A549 (cell line): Measurements from ENCODE around the gene CCND1. TPM values are rescaled to one million over a fixed set of nuclear protein-coding genes. Genes with fewer than 3 reads are reported as not detected.
"Not testable (repeated sequence)": the region's sequence is repeated elsewhere in the genome, so short reads cannot be mapped to it uniquely, and the experiment has no call there.

ENCODE experiments used
- ATAC-seq, 2 experiments: fragments of 200-7000 bp in 1 of 2; fragments of >200 bp in 1 of 2; cut with Nextera tagmentation in 1 of 2; cut with Tn5 transposase in 1 of 2; 3 replicates each; pipeline versions ENCODE4 v1.8.0 to v1.9.1; 2018 to 2020; ENCODE audit warnings: mild to moderate bottlenecking in 1 of 2, moderate library complexity in 1 of 2
- CTCF ChIA-PET: fragments of 300-600 bp; sonication (Branson Sonifier 250); formaldehyde crosslinking; extraction: SDS; loops from one replicate; lab custom pipeline; 2021; ENCODE audit warnings: antibody characterized with exemption, inconsistent platforms; lab: Yijun Ruan, JAX
- POLR2A ChIA-PET: fragments of 350-600 bp; formaldehyde crosslinking; extraction: SDS; loops from one replicate; lab custom pipeline; 2021; ENCODE audit warnings: antibody characterized with exemption, inconsistent platforms; lab: Yijun Ruan, JAX
- DNase-seq, 2 experiments: peaks; one replicate each; pipeline versions ENCODE4 v3.0.0 to v3.0.0-alpha.2; 2011 to 2016; ENCODE audit warnings: low read depth in 1 of 2, low spot score in 1 of 2
- FAIRE-seq: peaks from 2 replicates; lab custom pipeline; 2011; peaks lifted over from hg19 to GRCh38; lab: Jason Lieb, UNC
- H3K27ac ChIP-seq, 2 experiments: fragments of >200 bp; sonication (Bioruptor Twin); formaldehyde crosslinking; 3 replicates each; pipeline ENCODE4 v1.5.1; 2016 to 2017
- H3K4me1 ChIP-seq: fragments of >200 bp; sonication (Bioruptor Twin); formaldehyde crosslinking; 3 replicates; pipeline ENCODE4 v1.6.1; 2016
- H3K4me2 ChIP-seq: fragments of >200 bp; sonication (Bioruptor Twin); formaldehyde crosslinking; 3 replicates; pipeline ENCODE4 v1.6.1; 2016
- H3K4me3 ChIP-seq: fragments of >200 bp; sonication (Bioruptor Twin); formaldehyde crosslinking; 3 replicates; pipeline ENCODE4 v1.5.1; 2016
- H3K9me3 ChIP-seq: fragments of >200 bp; sonication (Bioruptor Twin); formaldehyde crosslinking; 3 replicates; pipeline ENCODE4 v1.6.1; 2016
- ATOH8 ChIP-seq: fragments of 250-450 bp; sonication (Bioruptor Pico); IDR thresholded peaks from 2 replicates; pipeline ENCODE4 v1.5.0; 2020; ENCODE audit warnings: low read depth, mild to moderate bottlenecking, moderate library complexity
- CEBPB ChIP-seq, 2 experiments: fragments of >200 bp in 1 of 2; sonication (Bioruptor Twin) in 1 of 2; formaldehyde crosslinking in 1 of 2; IDR thresholded peaks; 2 replicates each; pipeline ENCODE4 v1.6.1; 2012 to 2016
- CHD2 ChIP-seq: fragments of 150-350 bp; IDR thresholded peaks from 2 replicates; pipeline ENCODE4 v1.6.1; 2014; ENCODE audit warnings: low read length; ENCODE audit not compliant: partially characterized antibody
- EHF ChIP-seq: fragments of 250-450 bp; sonication (Bioruptor Pico); IDR thresholded peaks from 2 replicates; pipeline ENCODE4 v1.5.0; 2020; ENCODE audit warnings: mild to moderate bottlenecking
- FOSB ChIP-seq: fragments of 250-450 bp; sonication (Bioruptor Pico); IDR thresholded peaks from 2 replicates; pipeline ENCODE4 v1.5.0; 2020; ENCODE audit warnings: mild to moderate bottlenecking, moderate library complexity
- GATA3 ChIP-seq: IDR thresholded peaks from 2 replicates; pipeline ENCODE4 v1.6.1; 2012; ENCODE audit warnings: borderline replicate concordance
- JUN ChIP-seq, 2 experiments: fragments of >200 bp; sonication (Bioruptor Twin); formaldehyde crosslinking; IDR thresholded peaks; 2 replicates in 1 of 2; 3 replicates in 1 of 2; pipeline ENCODE4 v1.6.1; 2016 to 2017
- JUNB ChIP-seq: fragments of >200 bp; sonication (Bioruptor Twin); formaldehyde crosslinking; IDR thresholded peaks from 2 replicates; pipeline ENCODE4 v1.6.1; 2016
- KDM5A ChIP-seq: fragments of 200-600 bp; sonication (generic); IDR thresholded peaks from 2 replicates; pipeline ENCODE4 v1.6.1; 2016; ENCODE audit warnings: antibody characterized with exemption, mild to moderate bottlenecking
- MAZ ChIP-seq: fragments of 150-350 bp; IDR thresholded peaks from 2 replicates; pipeline ENCODE4 v1.6.1; 2014; ENCODE audit warnings: antibody characterized with exemption, low read depth, low read length, borderline replicate concordance
- NR3C1 ChIP-seq: fragments of >200 bp; sonication (Bioruptor Twin); formaldehyde crosslinking; IDR thresholded peaks from 3 replicates; pipeline ENCODE4 v1.6.1; 2017
- RAD21 ChIP-seq, 2 experiments: fragments of >200 bp in 1 of 2; sonication (Bioruptor Twin) in 1 of 2; formaldehyde crosslinking in 1 of 2; IDR thresholded peaks in 1 of 2; conservative IDR thresholded peaks in 1 of 2; 2 replicates in 1 of 2; 3 replicates in 1 of 2; pipeline ENCODE4 v1.6.1; 2012 to 2018; ENCODE audit warnings: inconsistent platforms in 1 of 2
- RCOR1 ChIP-seq: fragments of 150-350 bp; IDR thresholded peaks from 2 replicates; pipeline ENCODE4 v1.6.1; 2014; ENCODE audit warnings: antibody characterized with exemption, low read length, low read depth
- RNF2 ChIP-seq: fragments of 200-600 bp; sonication (generic); IDR thresholded peaks from 2 replicates; pipeline ENCODE4 v1.6.1; 2016; ENCODE audit warnings: low read depth, mild to moderate bottlenecking, antibody characterized with exemption, moderate library complexity, borderline replicate concordance
- SREBF2 ChIP-seq: fragments of 450-650 bp; IDR thresholded peaks from 2 replicates; pipeline ENCODE4 v1.6.1; 2014; ENCODE audit warnings: mild to moderate bottlenecking, moderate library complexity
- ZNF302 ChIP-seq: fragments of 250-450 bp; sonication (Bioruptor Pico); IDR thresholded peaks from 2 replicates; pipeline ENCODE4 v1.9.0; 2021; ENCODE audit warnings: inconsistent platforms, mild to moderate bottlenecking, moderate library complexity
- WGBS: methylation state at CpG from one replicate; pipeline ENCODE4 v1.1.6; 2017; ENCODE audit errors: missing lambda C conversion rate; 5-methylcytosine and 5-hydroxymethylcytosine counted together
- polyA plus RNA-seq, 4 experiments: library from polyadenylated mRNA; depleted of rRNA in 3 of 4; stranded (reverse); fragments of >200 nt; fragmentation: RNase III in 1 of 4; extraction: RNeasy Plus Mini Kit Qiagen cat#74134 plus additional on column Dnase treatment in 1 of 4; gene quantifications; 2 replicates in 3 of 4; 3 replicates in 1 of 4; pipeline ENCODE4 v1.2.3, GENCODE V29; 2011 to 2017
- TF ChIP-seq, protein P1 (sequence below): fragments of 150-350 bp; IDR thresholded peaks from 2 replicates; pipeline ENCODE4 v1.6.1; 2014; ENCODE audit warnings: low read depth, mild to moderate bottlenecking, low read length

Gene CCND1
- polyA plus RNA-seq, 2 of the 4 experiments (the other 2 are of a cell fraction) = 131 to 136 TPM

DNA sequence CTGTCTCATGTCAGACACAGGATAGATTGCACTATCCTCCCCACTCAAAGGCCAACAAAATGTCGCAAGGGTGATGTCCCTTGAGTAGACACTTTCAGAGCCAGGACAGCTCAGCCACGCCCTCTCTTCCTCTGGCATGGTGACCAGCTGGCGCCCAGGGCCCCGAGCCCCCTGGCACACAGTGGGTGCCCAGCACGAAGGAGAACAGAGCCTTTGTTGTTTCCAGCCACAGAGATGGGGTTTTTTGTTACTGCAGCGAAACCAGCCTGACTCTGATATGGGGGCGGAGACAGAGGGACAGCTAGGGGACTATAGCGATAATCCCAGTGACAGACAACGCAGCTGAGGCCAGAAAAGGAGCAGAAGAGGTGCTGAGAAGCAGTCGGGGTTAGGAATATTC lies 23.3 kb upstream of the CCND1 start:
- Histone ChIP-seq H3K9me3 (no peaks in the 10 kb centered on the region), H3K4me1 (no peaks in the 10 kb centered on the region), H3K27ac (no peak overlapping the region), H3K4me3 (no peak overlapping the region), H3K4me2 (no peak overlapping the region)
- ChIA-PET POLR2A (no interaction called here), CTCF (interaction anchor here (1.5 kb wide), 1 partner anchor 10 kb away, joined by 5 read pairs; no protein-coding TSS in a partner anchor)
- no peak for DNase-seq
- no peak for ATAC-seq
- 60% methylated on average over 10 of the region's 10 CpGs for WGBS
- TF ChIP-seq CHD2 (no peak), ATOH8 (CRISPR knock-in tag) (no peak), CEBPB (IDR thresholded peaks at IDR 0.05) (no peak), JUN (IDR thresholded peaks at IDR 0.05) (no peak), RAD21 (conservative IDR thresholded peaks at IDR 0.05 in 1 of 2, IDR thresholded peaks at IDR 0.05 in 1 of 2) (no peak)
- TF ChIP-seq, protein P1, sequence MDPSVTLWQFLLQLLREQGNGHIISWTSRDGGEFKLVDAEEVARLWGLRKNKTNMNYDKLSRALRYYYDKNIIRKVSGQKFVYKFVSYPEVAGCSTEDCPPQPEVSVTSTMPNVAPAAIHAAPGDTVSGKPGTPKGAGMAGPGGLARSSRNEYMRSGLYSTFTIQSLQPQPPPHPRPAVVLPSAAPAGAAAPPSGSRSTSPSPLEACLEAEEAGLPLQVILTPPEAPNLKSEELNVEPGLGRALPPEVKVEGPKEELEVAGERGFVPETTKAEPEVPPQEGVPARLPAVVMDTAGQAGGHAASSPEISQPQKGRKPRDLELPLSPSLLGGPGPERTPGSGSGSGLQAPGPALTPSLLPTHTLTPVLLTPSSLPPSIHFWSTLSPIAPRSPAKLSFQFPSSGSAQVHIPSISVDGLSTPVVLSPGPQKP = no peak
- no peak for FAIRE-seq

GRCh38 chr11:69618237-69618636 lies 22.7 kb upstream of the CCND1 start:
- no peak for DNase-seq
- no peak for FAIRE-seq

DNA sequence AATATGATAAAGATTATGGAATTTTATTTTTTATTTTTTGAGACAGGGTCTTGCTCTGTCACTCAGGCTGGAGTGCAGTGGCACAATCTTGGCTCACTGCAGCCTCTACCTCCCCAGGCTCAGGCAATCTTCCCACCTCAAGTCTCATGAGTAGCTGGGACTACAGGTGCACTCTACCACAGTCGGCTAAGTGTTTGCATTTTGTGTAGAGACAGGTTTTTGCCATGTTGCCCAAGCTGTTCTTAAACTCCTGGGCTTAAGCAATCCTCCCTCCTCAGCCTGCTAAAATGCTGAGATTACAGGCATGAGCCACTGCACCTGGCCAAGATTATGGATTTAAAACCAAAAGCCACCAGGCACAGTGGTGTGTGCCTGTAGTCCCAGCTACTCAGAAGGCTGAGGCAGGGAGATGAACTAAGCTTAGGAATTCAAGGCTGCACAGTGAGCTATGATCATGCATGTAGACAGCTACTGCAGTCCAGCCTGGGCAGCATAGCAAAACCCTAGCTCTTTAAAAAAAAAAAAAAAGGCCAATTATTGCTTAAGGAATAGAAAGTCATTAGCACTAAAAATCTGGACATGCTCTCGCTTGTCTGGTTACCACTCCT lies 20.2 kb upstream of the CCND1 start:
- Histone ChIP-seq H3K4me3 (no peak overlapping the region), H3K9me3 (no peaks in the 10 kb centered on the region), H3K4me2 (no peak overlapping the region), H3K27ac (no peak overlapping the region), H3K4me1 (no peaks in the 10 kb centered on the region)
- ChIA-PET POLR2A (no interaction called here), CTCF (interaction anchor here (0.6 to 1.8 kb wide), 3 partner anchors 13 to 489 kb away, joined by 3 to 5 read pairs (median 3); no protein-coding TSS in a partner anchor)
- FAIRE-seq (no peak), DNase-seq (no peak), ATAC-seq (no peak)
- TF ChIP-seq JUNB = no peak
- no peak for TF ChIP-seq NR3C1
- no peak for TF ChIP-seq EHF (CRISPR knock-in tag)
- TF ChIP-seq FOSB (CRISPR knock-in tag) = no peak
- 73% methylated on average over 2 of the region's 2 CpGs for WGBS

More at GRCh38 chr11:69618237-69618636, 22.7 kb upstream of the CCND1 start:
- H3K4me2 ChIP-seq = no peak overlapping the region
- H3K27ac ChIP-seq = no peak overlapping the region
- POLR2A ChIA-PET = no interaction called here
- 66% methylated on average over 8 of the region's 8 CpGs for WGBS
- H3K9me3 ChIP-seq = no peaks in the 10 kb centered on the region
- no peaks in the 10 kb centered on the region for H3K4me1 ChIP-seq
- no peak for TF ChIP-seq RCOR1
- TF ChIP-seq MAZ = no peak
- no peak for TF ChIP-seq SREBF2
- no peak for TF ChIP-seq GATA3
- TF ChIP-seq KDM5A = no peak
- TF ChIP-seq RNF2 = no peak
- TF ChIP-seq ZNF302 (CRISPR knock-in tag) = no peak
- TF ChIP-seq, all 56 proteins: peak for 0
- no peak overlapping the region for H3K4me3 ChIP-seq
- CTCF ChIA-PET = interaction anchor here (1.3 to 1.5 kb wide), 3 partner anchors 10 to 517 kb away, joined by 3 to 6 read pairs (median 5); no protein-coding TSS in a partner anchor
- ATAC-seq = no peak

GRCh38 chr11:69622097-69622681 lies 18.8 kb upstream of the CCND1 start:
- CTCF ChIA-PET = interaction anchor here (1.8 kb wide), 1 partner anchor 491 kb away, joined by 5 read pairs; no protein-coding TSS in a partner anchor
- WGBS = 75% methylated on average over 7 of the region's 8 CpGs
- FAIRE-seq, H3K4me3 ChIP-seq, H3K27ac ChIP-seq, DNase-seq, H3K4me2 ChIP-seq, ATAC-seq, H3K9me3 ChIP-seq, H3K4me1 ChIP-seq, POLR2A ChIA-PET: not testable (repeated sequence)
